ENCODE measurements around the gene RAD51B. TPM values are rescaled to one million over a fixed set of nuclear protein-coding genes. Genes with fewer than 3 reads are reported as not detected.

The RAD51B gene
- total and polyA plus RNA-seq, 2 of the 13 experiments (the other 11 are each of a cell fraction or from before 2014, with no cell fraction given): 7.0 to 9.5 TPM

GRCh38 chr14:68449561-68450181 lies 630.1 kb downstream of the RAD51B start:
- no peaks in the 10 kb centered on the region for H3K79me2 ChIP-seq (ENCODE audit: insufficient read depth, low read length)
- ChIA-PET POLR2A (no interaction called here), CTCF (ENCODE audit: low intra/inter-chr PET ratio, low total read pairs) (no interaction called here)
- H2AFZ ChIP-seq (ENCODE audit: low read length): no peak overlapping the region
- intact Hi-C loops (cut with micrococcal nuclease; ENCODE audit: unreplicated experiment) (loop anchor here (10.0 kb wide), 1 partner anchor 1795 kb away; no protein-coding TSS in a partner anchor), in situ Hi-C loops (cut with HindIII; ENCODE audit: extremely low pct_ligation_motif_present, low pct_unique_long_range_greater_than_20kb) (no loop called here)
- H4K20me1 ChIP-seq (ENCODE audit: insufficient read depth, low read length): no peaks in the 10 kb centered on the region
- H3K4me3 ChIP-seq (replicated peaks in 1 of 3; ENCODE audit: insufficient read depth in 1 of 3, low read depth in 2 of 3, low read length in 3 of 3): no peak overlapping the region
- H3K27me3 ChIP-seq (ENCODE audit: control insufficient read depth in 1 of 2, insufficient read depth in 2 of 2, low read length in 2 of 2): no peaks in the 10 kb centered on the region
- H3K9me3 ChIP-seq (ENCODE audit: low read length): peaks cover 2% of the 10 kb centered on the region; the same call in 1 of the 2 replicates
- H3K4me1 ChIP-seq (ENCODE audit: insufficient read depth, low read length): peaks cover 13% of the 10 kb centered on the region
- H3K27ac ChIP-seq (ENCODE audit: extremely low read length, insufficient read depth, low read length): no peak overlapping the region
- DNase-seq (ENCODE audit: low spot score) (no peak), ATAC-seq (no peak), FAIRE-seq (no peak)
- no peaks in the 10 kb centered on the region for H3K36me3 ChIP-seq (replicated peaks in 1 of 2; ENCODE audit: control insufficient read depth in 1 of 2, insufficient read depth in 2 of 2, low read length in 2 of 2)
- WGBS (ENCODE audit: low lambda C conversion rate): 90% methylated on average over 4 of the region's 4 CpGs
- no peak for TF ChIP-seq EED (CRISPR knock-in tag; IDR thresholded peaks at IDR 0.05)
- no peak for TF ChIP-seq PLRG1 (conservative IDR thresholded peaks at IDR 0.05)
- TF ChIP-seq SRF (IDR thresholded peaks at IDR 0.05; ENCODE audit: low read depth, low read length): no peak
- no peak for TF ChIP-seq ZMYM3 (CRISPR knock-in tag; IDR thresholded peaks at IDR 0.05)
- no peak for TF ChIP-seq WIZ (CRISPR knock-in tag; IDR thresholded peaks at IDR 0.05)
- no peak for TF ChIP-seq MNT (IDR thresholded peaks at IDR 0.05)
- no peak for TF ChIP-seq ZNF205 (CRISPR knock-in tag; IDR thresholded peaks at IDR 0.05)
- TF ChIP-seq ZBTB21 (CRISPR knock-in tag; IDR thresholded peaks at IDR 0.05): no peak
- TF ChIP-seq TOPORS (CRISPR knock-in tag; IDR thresholded peaks at IDR 0.05): no peak
- H3K4me2 ChIP-seq (ENCODE audit: low read depth, low read length): no peak overlapping the region
- no peak overlapping the region for H3K9ac ChIP-seq (ENCODE audit: insufficient read depth, low read depth, low read length)
- BruUV-seq (replicated peaks): no TSS peak

All from HepG2 (cell line).